ENCODE measurements around the gene CEP43.

The CEP43 gene

DNA sequence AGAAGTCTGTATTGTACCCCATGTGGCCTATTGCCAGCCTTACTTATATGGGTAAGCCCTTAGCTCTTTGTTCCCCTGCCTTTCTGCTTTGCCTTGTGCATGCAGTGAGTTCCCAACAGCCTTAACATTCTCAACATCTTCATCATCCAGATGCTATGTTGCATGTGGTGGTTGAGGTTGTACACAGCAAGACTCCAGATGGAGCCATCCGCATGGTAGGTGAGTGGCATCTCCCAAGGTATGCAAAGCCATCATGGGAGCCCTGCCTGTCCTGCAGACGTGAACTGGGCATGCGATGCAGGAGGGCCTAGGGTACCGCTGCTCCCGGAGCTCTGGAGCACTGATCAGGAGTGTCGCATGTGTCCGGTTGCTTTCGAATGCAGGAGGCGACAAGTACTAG is 16.1 kb downstream of the CEP43 start:
- DNase-seq: no peak

GRCh38 chr6:167020206-167020605 is 21.0 kb downstream of the CEP43 start:
- no peak for DNase-seq

- no peak for DNase-seq
These were observed 28.1 kb downstream of the CEP43 start for GRCh38 chr6:167027308-167027707.

DNA sequence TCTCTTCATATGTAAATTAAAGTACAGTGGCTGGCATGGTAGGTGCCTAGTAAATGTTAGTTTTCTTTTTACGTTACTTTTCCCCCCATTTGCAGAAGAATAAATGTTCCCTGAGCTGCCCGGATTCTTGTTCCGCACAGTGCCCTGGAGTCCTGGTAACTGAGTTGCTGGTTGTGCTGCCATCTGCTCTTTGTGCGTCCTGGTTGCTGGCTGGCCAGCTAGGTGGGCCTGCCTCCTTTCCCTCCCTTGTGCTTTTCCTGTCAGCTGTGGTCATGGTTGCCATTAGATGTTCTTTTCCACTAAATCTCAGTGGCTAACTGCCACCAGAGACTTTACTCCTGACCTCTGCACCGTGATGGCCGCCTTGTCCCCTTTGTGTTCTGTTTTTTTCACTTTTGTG is 28.6 kb downstream of the CEP43 start:
- no peak for DNase-seq

DNA sequence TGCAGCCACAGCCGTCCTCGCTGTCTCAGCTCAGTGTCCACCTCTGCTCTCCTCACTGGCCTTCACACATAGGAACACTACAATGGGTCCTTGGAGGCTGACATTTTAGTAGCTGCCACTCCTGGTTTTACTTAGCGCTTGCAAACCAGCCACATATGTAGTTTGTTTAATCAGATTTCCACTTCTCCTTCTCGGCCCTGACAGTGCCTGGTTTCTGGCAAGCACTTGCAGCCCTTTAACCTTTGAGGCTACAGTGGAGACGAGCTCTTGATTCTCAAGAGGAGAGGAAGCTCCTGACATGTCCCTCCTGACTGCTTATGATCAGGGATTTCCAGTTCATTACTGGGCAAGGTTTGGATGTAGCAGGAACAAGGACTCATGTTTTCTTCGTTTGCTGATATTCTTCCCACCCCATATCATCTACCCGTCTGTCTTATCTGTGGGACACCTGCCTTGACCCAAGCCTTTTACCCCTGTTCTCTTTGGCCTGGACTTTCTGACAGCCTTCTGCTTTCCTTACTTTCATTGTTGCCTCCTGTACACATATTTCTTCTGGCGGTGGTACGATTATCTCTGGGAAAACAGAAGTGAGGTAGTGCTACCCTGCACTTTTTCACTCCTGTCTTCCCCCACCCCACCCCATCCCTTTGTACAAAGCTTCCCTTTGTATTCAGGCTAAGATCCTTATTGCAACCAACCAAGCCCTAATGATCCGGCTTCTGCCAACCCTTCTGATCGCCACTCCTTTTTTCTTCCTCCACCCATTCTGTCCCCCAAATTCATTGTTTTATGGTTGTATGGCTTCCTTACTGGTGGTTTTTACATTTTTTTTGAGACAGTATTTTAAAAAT is 31.2 kb downstream of the CEP43 start:
- no peak for DNase-seq

DNA sequence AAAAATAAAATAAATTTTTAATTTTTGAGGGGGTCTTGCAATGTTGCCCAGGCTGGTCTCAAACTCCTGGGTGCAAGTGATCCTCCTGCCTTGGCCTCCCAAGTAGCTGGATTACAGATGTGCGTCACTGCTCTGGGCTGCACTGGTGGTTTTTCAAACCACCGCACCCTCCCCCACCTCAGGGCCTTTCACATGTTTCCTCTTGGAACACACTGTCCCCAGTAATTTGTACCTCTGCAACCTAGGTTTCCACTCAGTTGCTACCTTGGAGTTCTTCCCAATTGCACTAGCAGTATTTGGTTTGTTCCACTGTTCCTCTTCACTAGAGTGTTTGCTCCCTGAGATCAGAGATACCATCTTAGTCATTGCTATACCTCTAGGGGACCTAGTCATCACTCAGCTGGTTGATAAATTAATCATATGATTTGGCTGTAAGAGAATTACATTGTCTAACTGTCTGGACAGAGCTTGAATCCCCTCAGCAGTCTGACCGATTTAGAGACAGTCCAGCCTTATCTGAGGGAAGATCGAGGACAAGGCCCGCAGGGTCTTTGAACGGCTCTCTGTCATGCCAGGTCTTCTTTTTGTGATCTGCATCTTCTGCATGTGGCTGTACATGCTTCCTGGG is 32.0 kb downstream of the CEP43 start:
- no peak for DNase-seq

- no peak for DNase-seq
These were observed 34.9 kb downstream of the CEP43 start for GRCh38 chr6:167034056-167034455.

DNA sequence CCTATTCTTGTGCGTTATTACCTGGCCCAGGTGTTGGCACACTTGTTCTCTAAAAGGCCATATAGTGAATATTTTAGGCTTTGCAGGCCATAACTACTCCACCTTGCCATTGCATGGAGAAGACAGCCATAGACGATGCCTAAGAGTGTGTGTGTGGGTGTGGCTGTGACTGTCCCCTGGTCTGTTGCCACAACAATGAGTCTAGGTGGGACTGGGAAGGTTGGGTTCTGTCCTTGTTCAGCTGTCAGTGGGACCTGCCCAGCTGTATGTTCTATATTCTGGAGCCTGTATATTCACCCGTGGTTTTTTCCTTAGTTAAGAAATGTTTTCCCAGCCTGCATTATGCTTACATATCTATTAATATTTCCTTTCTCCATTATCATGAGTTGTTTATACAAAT is 38.6 kb downstream of the CEP43 start:
- no peak for DNase-seq

DNA sequence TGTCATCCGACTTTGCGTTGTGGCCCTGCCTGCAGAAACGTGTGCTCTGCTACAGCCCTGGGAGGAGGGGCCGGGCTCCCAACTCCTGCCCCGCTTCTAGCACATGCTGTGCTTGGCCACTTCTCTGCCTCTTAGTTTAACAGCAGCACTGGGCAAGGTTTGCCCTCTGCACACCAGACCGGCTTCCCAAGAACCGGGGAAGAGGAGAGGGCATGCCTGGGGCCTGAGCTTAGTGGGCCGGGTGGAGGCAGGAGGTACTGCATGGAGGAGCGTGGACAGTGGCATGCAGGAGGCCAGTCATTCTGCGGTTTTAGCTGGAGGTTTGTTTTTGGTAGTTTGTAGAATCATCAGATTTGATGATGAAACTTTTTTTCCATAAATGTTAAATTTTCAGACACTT is 45.5 kb downstream of the CEP43 start:
- peak; percentile 43 for DNase-seq

- DNase-seq: peak; percentile 49
These were observed 46.8 kb downstream of the CEP43 start for GRCh38 chr6:167045828-167046580.

- DNase-seq: no peak
These were observed 47.8 kb downstream of the CEP43 start for GRCh38 chr6:167046861-167047495.

GRCh38 chr6:167047554-167047953 is 48.4 kb downstream of the CEP43 start:
- DNase-seq: no peak

All from 8988T (cell line).